OCI-LY3 (cell line): ENCODE data around the gene YJU2.

Experiments
- CTCF ChIP-seq: fragments of 200-600, 300-600 bp; sonication (generic); IDR thresholded peaks from 2 replicates; pipeline ENCODE4 v1.5.1; 2014; ENCODE audit warnings: antibody characterized with exemption, low read length, low read depth
- EZH2phosphoT487 ChIP-seq: fragments of 200-600 bp; shearing (Covaris generic); IDR thresholded peaks from 2 replicates; pipeline ENCODE4 v1.6.1; 2018; ENCODE audit warnings: antibody characterized with exemption, mixed run types, low read depth

GRCh38 chr19:4268816-4269430 is 22.0 kb downstream of the YJU2 start:
- TF ChIP-seq CTCF = 0 out of 2 replicates have a peak, but pooled peaks have one; percentile 9
- no peak for TF ChIP-seq EZH2phosphoT487
